Activated B cell treated with CpG ODN at 0.5 μM for 24 hours (primary cell): ENCODE data around the gene OR56B4. TPM values are rescaled to one million over a fixed set of nuclear protein-coding genes. Genes with fewer than 3 reads are reported as not detected.

Experiments
- ATAC-seq: fragments of 200-7000 bp; cut with Tn5 transposase; one replicate; pipeline ENCODE4 v1.10.0; 2021; ENCODE audit warnings: low read depth, mild to moderate bottlenecking, moderate library complexity
- CTCF ChIA-PET: fragments of 350-600 bp; sonication (Branson Sonifier 250); formaldehyde crosslinking; loops from one replicate; lab custom pipeline; 2021; ENCODE audit warnings: antibody characterized with exemption; lab: Charles Lee
- POLR2A ChIA-PET: fragments of 350-600 bp; sonication (Branson Sonifier 250); formaldehyde crosslinking; loops from one replicate; lab custom pipeline; 2021; ENCODE audit warnings: antibody characterized with exemption; lab: Charles Lee
- DNase-seq: peaks from one replicate; pipeline ENCODE4 v3.0.0; 2022
- H3K27ac Mint-ChIP-seq: one replicate; pipeline ENCODE4 v1.8.0; 2020; ENCODE audit warnings: mixed read lengths
- H3K27me3 Mint-ChIP-seq: one replicate; pipeline ENCODE4 v1.8.0; 2021; ENCODE audit warnings: mixed read lengths
- H3K36me3 Mint-ChIP-seq: one replicate; pipeline ENCODE4 v1.8.0; 2021; ENCODE audit warnings: low read depth, mixed read lengths
- H3K4me1 Mint-ChIP-seq: one replicate; pipeline ENCODE4 v1.8.0; 2021; ENCODE audit warnings: mixed read lengths
- H3K4me3 Mint-ChIP-seq: one replicate; pipeline ENCODE4 v1.8.0; 2020; ENCODE audit warnings: mild to moderate bottlenecking, mixed read lengths
- H3K9me3 Mint-ChIP-seq: one replicate; pipeline ENCODE4 v1.8.0; 2020; ENCODE audit warnings: mixed read lengths
- intact Hi-C: fragments of 100-400 bp; cut with micrococcal nuclease; formaldehyde crosslinking; loops from one replicate; pipeline ENCODE4 v1.15.1; 2024
- total RNA-seq: library from RNA; stranded (reverse); gene quantifications from 2 replicates; pipeline ENCODE4 v1.2.3, GENCODE V29; 2022
- TF ChIP-seq, protein P1 (sequence below): fragments of 200-600 bp; IDR thresholded peaks from one replicate; pipeline ENCODE4 v1.8.0; 2022; ENCODE audit warnings: antibody characterized with exemption, mild to moderate bottlenecking

Gene OR56B4
- total RNA-seq, 1 donor from 2014 or later = not detected

- POLR2A ChIA-PET = no interaction called here
- Mint-ChIP-seq H3K27ac (no peak overlapping the region), H3K36me3 (no peaks in the 10 kb centered on the region), H3K9me3 (peaks cover 24% of the 10 kb centered on the region), H3K4me1 (no peaks in the 10 kb centered on the region), H3K4me3 (no peak overlapping the region), H3K27me3 (peaks cover 8% of the 10 kb centered on the region)
- DNase-seq (no peak), ATAC-seq (no peak)
- CTCF ChIA-PET = no interaction called here
- TF ChIP-seq, protein P1, sequence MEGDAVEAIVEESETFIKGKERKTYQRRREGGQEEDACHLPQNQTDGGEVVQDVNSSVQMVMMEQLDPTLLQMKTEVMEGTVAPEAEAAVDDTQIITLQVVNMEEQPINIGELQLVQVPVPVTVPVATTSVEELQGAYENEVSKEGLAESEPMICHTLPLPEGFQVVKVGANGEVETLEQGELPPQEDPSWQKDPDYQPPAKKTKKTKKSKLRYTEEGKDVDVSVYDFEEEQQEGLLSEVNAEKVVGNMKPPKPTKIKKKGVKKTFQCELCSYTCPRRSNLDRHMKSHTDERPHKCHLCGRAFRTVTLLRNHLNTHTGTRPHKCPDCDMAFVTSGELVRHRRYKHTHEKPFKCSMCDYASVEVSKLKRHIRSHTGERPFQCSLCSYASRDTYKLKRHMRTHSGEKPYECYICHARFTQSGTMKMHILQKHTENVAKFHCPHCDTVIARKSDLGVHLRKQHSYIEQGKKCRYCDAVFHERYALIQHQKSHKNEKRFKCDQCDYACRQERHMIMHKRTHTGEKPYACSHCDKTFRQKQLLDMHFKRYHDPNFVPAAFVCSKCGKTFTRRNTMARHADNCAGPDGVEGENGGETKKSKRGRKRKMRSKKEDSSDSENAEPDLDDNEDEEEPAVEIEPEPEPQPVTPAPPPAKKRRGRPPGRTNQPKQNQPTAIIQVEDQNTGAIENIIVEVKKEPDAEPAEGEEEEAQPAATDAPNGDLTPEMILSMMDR = no peak
- intact Hi-C loops = no loop called here
These were observed 28.0 kb upstream of the OR56B4 start for GRCh38 chr11:6079463-6079862.

- ATAC-seq (no peak), DNase-seq (no peak)
- Mint-ChIP-seq H3K9me3 (peaks cover 11% of the 10 kb centered on the region), H3K36me3 (no peaks in the 10 kb centered on the region), H3K27me3 (peaks cover 8% of the 10 kb centered on the region), H3K4me3 (no peak overlapping the region), H3K27ac (no peak overlapping the region), H3K4me1 (no peaks in the 10 kb centered on the region)
- CTCF ChIA-PET = no interaction called here
- TF ChIP-seq, protein P1 = no peak
- POLR2A ChIA-PET = no interaction called here
- intact Hi-C loops = no loop called here
These were observed 24.4 kb upstream of the OR56B4 start for GRCh38 chr11:6083129-6083528.

DNA sequence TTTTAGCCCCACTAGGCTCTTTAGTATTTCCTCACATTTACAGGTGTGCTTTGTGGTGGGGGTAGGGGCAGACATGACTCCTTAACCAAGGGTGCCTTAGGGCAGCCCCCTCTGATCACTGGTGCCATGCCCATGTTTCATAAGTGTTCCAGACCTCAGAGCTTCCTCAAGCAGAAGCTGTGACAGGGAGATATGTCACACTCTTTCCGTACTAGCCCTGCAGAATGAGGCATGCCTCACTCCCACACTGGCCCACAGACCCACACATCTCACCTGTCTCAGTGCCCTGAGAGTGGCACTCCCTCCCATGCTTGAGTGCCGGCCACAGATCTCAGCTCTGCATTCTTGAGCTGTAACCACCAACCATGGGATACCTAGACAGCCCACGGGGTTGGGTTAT, 22.9 kb upstream of the OR56B4 start:
- peaks cover 8% of the 10 kb centered on the region for H3K9me3 Mint-ChIP-seq
- H3K27me3 Mint-ChIP-seq = no peaks in the 10 kb centered on the region
- H3K4me3 Mint-ChIP-seq = no peak overlapping the region
- no peaks in the 10 kb centered on the region for H3K36me3 Mint-ChIP-seq
- no peak overlapping the region for H3K27ac Mint-ChIP-seq
- ChIA-PET POLR2A (no interaction called here), CTCF (no interaction called here)
- ATAC-seq (no peak), DNase-seq (no peak)
- no peaks in the 10 kb centered on the region for H3K4me1 Mint-ChIP-seq
- intact Hi-C loops = no loop called here
- TF ChIP-seq, protein P1 = no peak

DNA sequence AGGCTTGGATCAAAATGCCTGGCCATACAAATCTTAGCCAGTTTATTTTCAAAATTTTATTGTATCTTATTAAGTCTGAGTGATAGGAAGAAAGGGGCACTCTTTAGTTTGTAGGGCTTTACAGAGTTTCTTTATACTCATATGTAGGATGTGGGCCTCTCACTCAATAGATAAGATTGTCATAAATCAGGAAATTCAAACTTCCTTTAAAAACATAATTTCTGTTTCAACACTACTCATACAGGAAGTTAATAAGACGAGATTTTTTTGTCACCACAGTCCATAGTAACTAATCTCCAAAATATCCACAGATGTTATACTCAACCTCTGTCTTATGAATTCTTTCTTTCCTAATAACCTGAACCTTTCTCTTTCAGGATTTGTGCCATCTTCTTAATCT, 13.3 kb upstream of the OR56B4 start:
- ATAC-seq = no peak
- H3K27ac Mint-ChIP-seq = no peak overlapping the region
- POLR2A ChIA-PET = no interaction called here
- H3K36me3 Mint-ChIP-seq = no peaks in the 10 kb centered on the region
- H3K4me1 Mint-ChIP-seq = no peaks in the 10 kb centered on the region
- DNase-seq = no peak
- intact Hi-C loops = no loop called here
- H3K9me3 Mint-ChIP-seq = peaks cover 3% of the 10 kb centered on the region
- CTCF ChIA-PET = no interaction called here
- H3K4me3 Mint-ChIP-seq = no peak overlapping the region
- TF ChIP-seq, protein P1 = no peak
- peaks cover 7% of the 10 kb centered on the region for H3K27me3 Mint-ChIP-seq

DNA sequence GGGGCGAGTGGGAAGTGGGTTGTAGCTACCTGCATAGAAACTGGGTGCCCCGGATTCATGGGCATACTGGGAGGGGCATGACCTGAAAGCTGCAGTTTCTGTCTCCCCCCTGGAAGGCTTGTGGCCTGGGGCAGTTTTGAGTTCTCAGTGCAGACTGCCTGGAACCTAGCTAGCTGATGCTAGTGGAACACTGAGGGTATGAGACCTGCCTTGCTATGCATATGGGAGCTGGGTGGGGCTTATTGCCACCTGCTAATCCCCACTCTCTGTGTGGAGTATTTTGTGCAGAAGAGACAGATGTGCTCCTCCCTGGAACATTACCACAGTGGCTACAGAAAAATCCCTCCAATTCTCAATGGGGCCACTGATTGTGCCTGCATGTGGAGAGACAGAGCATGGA, 11.7 kb upstream of the OR56B4 start:
- Mint-ChIP-seq H3K27ac (no peak overlapping the region), H3K27me3 (peaks cover 7% of the 10 kb centered on the region), H3K4me3 (no peak overlapping the region), H3K4me1 (no peaks in the 10 kb centered on the region), H3K9me3 (no peaks in the 10 kb centered on the region), H3K36me3 (no peaks in the 10 kb centered on the region)
- no peak for DNase-seq
- TF ChIP-seq, protein P1 = no peak
- ChIA-PET CTCF (no interaction called here), POLR2A (no interaction called here)
- intact Hi-C loops = no loop called here
- ATAC-seq = no peak
